ENCODE results near the gene OPA3.

Gene OPA3

GRCh38 chr19:45560686-45561085 lies 23.9 kb downstream of the OPA3 start:
- no peak overlapping the region for H3K4me3 ChIP-seq (ENCODE audit: low read depth in 1 of 2, low read length in 2 of 2)
- H3K27ac ChIP-seq (ENCODE audit: low read length), result no peak overlapping the region
- ATAC-seq (ENCODE audit: insufficient read depth, low read depth) (no peak), DNase-seq (no peak)
- H3K4me2 ChIP-seq (ENCODE audit: insufficient read depth, low read length), result no peak overlapping the region
- H2AFZ ChIP-seq (ENCODE audit: low read depth, low read length), result no peak overlapping the region
- no peaks in the 10 kb centered on the region for H3K9me3 ChIP-seq (ENCODE audit: insufficient read depth, low read length, severe bottlenecking)
- no peaks in the 10 kb centered on the region for H3K4me1 ChIP-seq (ENCODE audit: insufficient read depth, low read length)
- H3K27me3 ChIP-seq (ENCODE audit: insufficient read depth, low read length, poor library complexity), result no peaks in the 10 kb centered on the region
- H3K36me3 ChIP-seq (ENCODE audit: insufficient read depth, low read length), result no peaks in the 10 kb centered on the region
- TF ChIP-seq EZH2 (IDR thresholded peaks at IDR 0.05; ENCODE audit: borderline replicate concordance, low read depth, low read length, severe bottlenecking) (no peak), CTCF (IDR thresholded peaks at IDR 0.05; ENCODE audit: borderline replicate concordance, extremely low read depth, low read length, poor library complexity, severe bottlenecking) (no peak)
- peaks cover 11% of the 10 kb centered on the region for H4K20me1 ChIP-seq (ENCODE audit: insufficient read depth, low read length)
- H3K79me2 ChIP-seq (ENCODE audit: insufficient read depth, low read length), result peaks cover 11% of the 10 kb centered on the region; the same call in 1 of the 2 replicates
- no peak overlapping the region for H3K9ac ChIP-seq (ENCODE audit: low read depth, low read length)

GRCh38 chr19:45560038-45560437 lies 24.6 kb downstream of the OPA3 start:
- H3K36me3 ChIP-seq (ENCODE audit: insufficient read depth, low read length), result no peaks in the 10 kb centered on the region

GRCh38 chr19:45558399-45558878 lies 26.2 kb downstream of the OPA3 start:
- Histone ChIP-seq H3K4me1 (ENCODE audit: insufficient read depth, low read length) (no peaks in the 10 kb centered on the region), H3K4me2 (ENCODE audit: insufficient read depth, low read length) (no peak overlapping the region), H3K9me3 (ENCODE audit: insufficient read depth, low read length, severe bottlenecking) (no peaks in the 10 kb centered on the region), H2AFZ (ENCODE audit: low read depth, low read length) (no peak overlapping the region), H3K79me2 (ENCODE audit: insufficient read depth, low read length) (peaks cover 8% of the 10 kb centered on the region; the same call in 1 of the 2 replicates), H4K20me1 (ENCODE audit: insufficient read depth, low read length) (peaks cover 11% of the 10 kb centered on the region), H3K27me3 (ENCODE audit: insufficient read depth, low read length, poor library complexity) (no peaks in the 10 kb centered on the region), H3K9ac (ENCODE audit: low read depth, low read length) (no peak overlapping the region), H3K36me3 (ENCODE audit: insufficient read depth, low read length) (peaks cover 2% of the 10 kb centered on the region), H3K4me3 (ENCODE audit: low read depth in 1 of 2, low read length in 2 of 2) (no peak overlapping the region), H3K27ac (ENCODE audit: low read length) (no peak overlapping the region)
- peak; percentile 35 for DNase-seq
- TF ChIP-seq EZH2 (IDR thresholded peaks at IDR 0.05; ENCODE audit: borderline replicate concordance, low read depth, low read length, severe bottlenecking) (no peak), CTCF (IDR thresholded peaks at IDR 0.05; ENCODE audit: borderline replicate concordance, extremely low read depth, low read length, poor library complexity, severe bottlenecking) (peak; percentile 70)
- ATAC-seq (ENCODE audit: insufficient read depth, low read depth), result peak; percentile 72; the same call in 2 of the 3 replicates

More at GRCh38 chr19:45560038-45560437, 24.6 kb downstream of the OPA3 start:
- TF ChIP-seq CTCF (IDR thresholded peaks at IDR 0.05; ENCODE audit: borderline replicate concordance, extremely low read depth, low read length, poor library complexity, severe bottlenecking) (no peak), EZH2 (IDR thresholded peaks at IDR 0.05; ENCODE audit: borderline replicate concordance, low read depth, low read length, severe bottlenecking) (no peak)
- Histone ChIP-seq H3K9me3 (ENCODE audit: insufficient read depth, low read length, severe bottlenecking) (no peaks in the 10 kb centered on the region), H3K79me2 (ENCODE audit: insufficient read depth, low read length) (peaks cover 11% of the 10 kb centered on the region; the same call in 1 of the 2 replicates), H3K9ac (ENCODE audit: low read depth, low read length) (no peak overlapping the region), H3K27me3 (ENCODE audit: insufficient read depth, low read length, poor library complexity) (no peaks in the 10 kb centered on the region), H3K4me1 (ENCODE audit: insufficient read depth, low read length) (no peaks in the 10 kb centered on the region), H3K4me2 (ENCODE audit: insufficient read depth, low read length) (no peak overlapping the region), H3K27ac (ENCODE audit: low read length) (no peak overlapping the region), H3K4me3 (ENCODE audit: low read depth in 1 of 2, low read length in 2 of 2) (no peak overlapping the region), H2AFZ (ENCODE audit: low read depth, low read length) (no peak overlapping the region), H4K20me1 (ENCODE audit: insufficient read depth, low read length) (peaks cover 11% of the 10 kb centered on the region)
- ATAC-seq (ENCODE audit: insufficient read depth, low read depth), result no peak
- DNase-seq, result no peak

Data from DND-41 (cell line).